AG10803 (cell line): ENCODE results near the gene PDGFA.

Experiments used
- DNase-seq: peaks from one replicate; pipeline ENCODE4 v3.0.0; 2010; ENCODE audit warnings: low read depth
- H3K4me3 ChIP-seq: 2 replicates; pipeline ENCODE4 v1.5.1; 2011; ENCODE audit warnings: mild to moderate bottlenecking, low read length, control low read depth
- TF ChIP-seq, protein P1 (sequence below): conservative IDR thresholded peaks from 2 replicates; pipeline ENCODE4 v1.5.1; 2011; ENCODE audit warnings: mild to moderate bottlenecking, low read length, control low read depth, inconsistent platforms

The PDGFA gene

DNA sequence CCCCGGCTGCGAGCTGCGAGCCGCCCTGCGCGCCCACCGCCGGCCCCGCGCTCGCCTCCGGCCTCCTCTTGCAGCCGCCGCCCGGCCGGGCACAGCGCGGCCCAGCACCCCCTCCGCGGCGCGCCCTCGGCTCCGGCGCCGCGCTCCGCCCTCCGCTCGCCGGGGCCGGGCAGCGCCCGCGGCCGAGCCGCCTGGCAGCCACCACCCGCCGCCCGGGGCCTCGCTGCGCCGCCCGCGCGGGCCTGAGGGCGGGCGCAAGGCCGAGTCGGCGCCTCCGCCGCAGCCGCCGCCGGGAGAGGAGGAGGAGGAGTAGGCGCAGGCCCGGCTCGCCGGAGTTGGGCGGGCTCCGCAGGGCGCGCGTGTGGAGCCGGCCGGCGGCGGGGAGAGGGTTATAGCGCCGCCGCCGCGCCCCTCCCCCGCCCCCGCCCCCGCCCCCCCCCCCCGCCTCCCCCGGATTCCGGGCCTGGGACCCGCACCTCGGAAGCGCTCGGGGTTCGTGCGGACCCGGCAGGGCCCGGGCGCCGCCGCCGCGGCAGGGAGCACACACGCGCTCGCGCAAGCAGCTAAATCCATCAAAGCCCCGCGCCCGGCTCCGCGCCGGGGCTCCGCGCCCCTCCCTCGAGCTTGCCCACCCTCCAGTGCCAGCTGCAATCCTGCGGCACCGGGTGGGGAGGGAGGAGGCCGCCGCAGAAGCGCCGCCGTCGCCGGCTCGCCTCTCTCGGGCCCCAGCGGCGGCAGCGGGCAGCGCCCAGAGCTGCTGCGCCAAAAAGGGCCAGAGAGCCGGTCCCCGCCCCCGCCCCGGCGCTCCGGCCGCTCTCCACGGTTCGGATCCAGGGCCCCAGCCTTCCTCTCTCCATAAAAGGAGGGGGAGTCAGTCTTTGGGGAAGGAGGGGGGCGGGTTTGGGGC lies at the start of gene PDGFA:
TSS of gene PDGFA (minus strand) at position 363 of the 907 bp plus-strand sequence. CDS start 845 bp downstream, outside the sequence.
- TF ChIP-seq, protein P1, sequence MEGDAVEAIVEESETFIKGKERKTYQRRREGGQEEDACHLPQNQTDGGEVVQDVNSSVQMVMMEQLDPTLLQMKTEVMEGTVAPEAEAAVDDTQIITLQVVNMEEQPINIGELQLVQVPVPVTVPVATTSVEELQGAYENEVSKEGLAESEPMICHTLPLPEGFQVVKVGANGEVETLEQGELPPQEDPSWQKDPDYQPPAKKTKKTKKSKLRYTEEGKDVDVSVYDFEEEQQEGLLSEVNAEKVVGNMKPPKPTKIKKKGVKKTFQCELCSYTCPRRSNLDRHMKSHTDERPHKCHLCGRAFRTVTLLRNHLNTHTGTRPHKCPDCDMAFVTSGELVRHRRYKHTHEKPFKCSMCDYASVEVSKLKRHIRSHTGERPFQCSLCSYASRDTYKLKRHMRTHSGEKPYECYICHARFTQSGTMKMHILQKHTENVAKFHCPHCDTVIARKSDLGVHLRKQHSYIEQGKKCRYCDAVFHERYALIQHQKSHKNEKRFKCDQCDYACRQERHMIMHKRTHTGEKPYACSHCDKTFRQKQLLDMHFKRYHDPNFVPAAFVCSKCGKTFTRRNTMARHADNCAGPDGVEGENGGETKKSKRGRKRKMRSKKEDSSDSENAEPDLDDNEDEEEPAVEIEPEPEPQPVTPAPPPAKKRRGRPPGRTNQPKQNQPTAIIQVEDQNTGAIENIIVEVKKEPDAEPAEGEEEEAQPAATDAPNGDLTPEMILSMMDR, result no peak
- DNase-seq, result peak; percentile 66
- H3K4me3 ChIP-seq, result peak within 1 kb of the TSS; percentile 68

DNA sequence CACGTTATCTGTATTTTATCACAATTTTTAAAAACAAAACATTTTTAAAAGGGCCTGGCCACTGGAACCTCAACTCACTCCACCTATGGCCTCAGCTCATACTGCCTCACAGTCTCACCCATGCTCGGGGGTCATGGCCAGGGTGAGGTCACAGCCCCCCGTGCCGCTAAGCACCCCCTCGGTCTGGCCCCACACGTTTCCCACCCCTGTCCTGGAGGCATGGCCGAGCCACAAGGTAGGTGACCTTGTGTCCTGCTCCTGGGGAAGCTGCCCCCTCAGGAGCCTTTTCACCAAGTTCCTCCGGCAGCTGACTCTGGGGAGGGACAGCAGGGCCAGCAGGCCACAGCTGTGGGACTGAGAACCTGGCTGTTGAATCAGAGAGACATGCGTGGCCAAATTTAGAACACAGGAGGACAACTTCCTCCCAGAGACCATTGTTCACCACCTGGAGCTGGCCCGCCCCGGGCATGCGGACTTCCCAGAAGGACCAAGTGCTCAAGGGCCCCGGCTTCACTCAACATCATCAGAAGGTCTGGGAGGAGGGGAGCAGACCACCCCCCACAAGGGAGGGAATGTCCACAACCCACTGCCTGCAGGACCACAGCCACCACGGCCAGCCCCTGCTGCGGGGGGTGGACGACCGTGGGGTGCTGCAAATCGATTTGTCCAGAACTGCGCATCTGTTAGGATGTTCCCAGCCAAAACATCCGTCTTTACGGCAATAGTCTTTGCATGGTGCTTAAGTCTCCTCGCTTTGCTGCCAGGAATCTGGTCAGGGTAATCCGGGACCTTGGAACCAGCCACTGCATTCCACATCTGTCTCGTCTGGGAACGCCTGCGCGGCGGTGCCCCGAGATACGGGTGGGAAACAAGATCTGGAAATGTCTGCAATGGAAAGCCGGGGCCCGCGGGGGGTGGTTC lies 48.6 kb upstream of the PDGFA start:
- peak; percentile 73 for DNase-seq
- no peak overlapping the region for H3K4me3 ChIP-seq
- TF ChIP-seq, protein P1, result no peak

DNA sequence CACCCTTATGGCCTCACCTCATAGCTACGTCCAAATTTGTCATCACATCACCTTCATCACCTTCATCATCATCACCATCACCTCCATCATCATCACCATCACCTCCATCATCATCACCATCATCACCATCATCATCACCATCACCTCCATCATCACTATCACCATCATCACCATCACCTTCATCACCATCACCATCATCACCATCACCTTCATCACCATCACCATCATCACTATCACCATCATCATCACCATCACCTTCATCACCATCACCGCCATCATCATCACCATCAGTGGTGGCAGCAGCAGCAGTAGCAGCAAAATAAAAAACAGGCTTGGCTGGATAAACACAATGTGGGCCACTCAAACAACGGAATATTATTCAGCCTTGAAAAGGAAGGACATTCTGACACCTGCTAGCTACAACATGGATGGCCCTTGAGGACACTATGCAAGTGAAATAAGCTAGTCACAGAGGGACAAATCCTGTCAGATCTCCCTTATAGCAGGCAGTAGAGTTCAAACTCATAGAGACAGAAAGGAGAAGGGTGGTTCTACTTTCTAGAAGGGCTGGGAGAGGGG lies 47.7 kb upstream of the PDGFA start:
- DNase-seq, result no peak
- TF ChIP-seq, protein P1, result no peak

DNA sequence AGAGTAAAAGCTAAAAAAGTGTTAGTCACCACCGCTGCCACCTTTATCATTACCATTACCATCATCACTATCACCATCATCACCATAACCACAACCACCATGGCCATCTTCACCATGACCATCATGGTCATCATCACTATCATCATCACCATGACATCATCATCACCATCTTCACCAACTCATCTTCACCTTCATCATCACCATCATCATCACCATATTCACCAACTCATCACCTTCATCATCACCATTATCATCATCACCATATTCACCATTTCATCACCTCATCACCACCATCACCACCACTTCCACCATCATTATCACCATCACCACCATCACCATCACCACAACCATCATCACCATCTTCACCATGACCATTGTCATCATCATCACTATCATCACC lies 46.5 kb upstream of the PDGFA start:
- DNase-seq, result no peak
- TF ChIP-seq, protein P1, result no peak
- no peak overlapping the region for H3K4me3 ChIP-seq

More for the DNA sequence above, 47.7 kb upstream of the PDGFA start:
- no peak overlapping the region for H3K4me3 ChIP-seq

DNA sequence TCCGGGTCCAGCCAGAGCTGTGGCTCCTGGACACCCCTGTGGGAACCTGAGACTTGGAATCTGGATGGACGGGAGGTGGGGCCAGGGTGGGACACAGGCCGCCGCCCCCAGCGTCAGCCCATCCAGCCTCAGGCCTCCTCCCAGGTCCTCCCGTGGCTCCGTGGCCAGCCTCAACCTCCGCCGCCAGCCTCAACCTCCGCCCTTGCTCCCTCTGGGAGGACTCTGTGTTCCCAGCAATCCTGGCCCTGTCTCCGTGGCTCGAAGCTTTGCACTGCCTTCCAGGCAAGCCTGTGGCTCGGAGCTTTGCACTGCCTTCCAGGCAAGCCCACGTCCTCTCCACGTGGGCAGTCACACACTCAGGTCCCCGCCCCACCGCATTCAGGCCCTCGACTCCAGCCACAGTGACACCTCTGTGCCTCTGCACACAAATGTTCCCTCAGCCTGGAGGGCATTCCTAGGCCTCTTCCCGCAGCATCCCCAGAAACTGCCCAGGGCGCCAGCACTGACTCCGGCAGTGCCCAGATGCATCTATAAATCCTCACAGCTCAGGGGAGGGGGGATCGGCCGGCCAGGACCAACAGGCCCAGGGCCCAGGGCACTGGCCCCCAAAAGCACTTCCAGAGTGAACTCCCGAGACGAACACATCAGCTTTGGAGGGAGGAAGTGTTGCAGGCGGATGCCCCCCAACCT lies 44.7 kb upstream of the PDGFA start:
- no peak for DNase-seq
- TF ChIP-seq, protein P1, result no peak
- no peak overlapping the region for H3K4me3 ChIP-seq

DNA sequence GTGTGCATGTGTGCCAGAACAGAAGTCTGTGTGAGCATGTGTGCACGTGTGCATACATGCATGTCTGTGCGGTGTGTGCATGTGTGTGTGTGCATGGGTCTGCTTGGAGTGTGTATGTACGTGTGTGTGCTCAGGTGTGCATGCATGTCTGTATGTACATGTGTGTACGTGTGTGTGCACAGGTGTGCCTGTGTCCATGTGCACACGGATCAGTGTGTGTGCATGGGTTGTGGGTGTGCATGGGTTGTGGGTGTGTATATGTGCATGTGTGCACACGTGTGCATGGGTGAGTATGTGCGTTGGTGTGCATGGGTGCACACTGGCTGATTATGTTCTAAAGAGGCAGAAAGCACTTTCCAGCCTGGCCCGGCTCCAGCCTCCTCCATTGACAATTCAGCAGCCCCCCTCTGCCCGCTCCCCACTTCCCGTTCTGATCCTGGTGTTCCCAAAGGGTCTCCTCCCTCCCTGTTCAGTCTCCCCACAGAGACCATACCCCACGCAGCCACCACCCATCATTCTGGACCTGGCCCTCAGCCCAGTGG lies 44.1 kb upstream of the PDGFA start:
- DNase-seq, result no peak
- H3K4me3 ChIP-seq, result no peak overlapping the region
- TF ChIP-seq, protein P1, result no peak
